K562 (cell line): ENCODE data around the gene PHF19. TPM values are rescaled to one million over a fixed set of nuclear protein-coding genes. Genes with fewer than 3 reads are reported as not detected.
A peak's percentile ranks its signal among the peaks of the same experiment; 100 is the strongest.

ENCODE experiments used
- ARID1B ChIP-seq: fragments of 450-650 bp; IDR thresholded peaks from 2 replicates; pipeline ENCODE4 v1.6.1; 2016; ENCODE audit warnings: antibody characterized with exemption, mild to moderate bottlenecking, inconsistent platforms
- ATF7 ChIP-seq: fragments of 450-650 bp; IDR thresholded peaks from 2 replicates; pipeline ENCODE4 v1.7.1; 2014; ENCODE audit warnings: mild to moderate bottlenecking, moderate library complexity
- CEBPG ChIP-seq, 3 experiments: fragments of 200-800 bp in 1 of 3; sonication (Bioruptor generic) in 1 of 3; sonication (generic) in 1 of 3; formaldehyde crosslinking in 1 of 3; IDR thresholded peaks in 2 of 3; conservative IDR thresholded peaks in 1 of 3; 2 replicates each; pipeline versions ENCODE4 v1.6.1 to v1.8.0; 2016 to 2022; ENCODE audit warnings: missing compliant biosample characterization in 2 of 3, missing genetic modification characterization in 2 of 3, mild to moderate bottlenecking in 1 of 3, missing genetic modification reagents in 1 of 3
- EHMT2 ChIP-seq: fragments of 450-650 bp; IDR thresholded peaks from 2 replicates; pipeline ENCODE4 v1.6.1; 2018; ENCODE audit warnings: antibody characterized with exemption
- KLF16 ChIP-seq: IDR thresholded peaks from 2 replicates; pipeline ENCODE4 v1.6.1; 2016; ENCODE audit warnings: antibody characterized with exemption
- MCM2 ChIP-seq: fragments of 450-650 bp; IDR thresholded peaks from 2 replicates; pipeline ENCODE4 v1.6.1; 2017; ENCODE audit warnings: low read depth, mild to moderate bottlenecking
- NR2C2 ChIP-seq, 2 experiments: fragments of 200-800 bp in 1 of 2; sonication (Bioruptor generic) in 1 of 2; sonication (generic) in 1 of 2; formaldehyde crosslinking in 1 of 2; IDR thresholded peaks; 2 replicates each; pipeline versions ENCODE4 v1.6.1 to v1.8.0; 2016 to 2022; ENCODE audit warnings: mild to moderate bottlenecking in 1 of 2, missing compliant biosample characterization in 1 of 2, missing genetic modification characterization in 1 of 2, missing genetic modification reagents in 1 of 2
- PTTG1 ChIP-seq: fragments of 450-650 bp; IDR thresholded peaks from 2 replicates; pipeline ENCODE4 v1.6.1; 2016; ENCODE audit warnings: low read depth, mild to moderate bottlenecking, missing genetic modification characterization, missing compliant biosample characterization
- ZBED1 ChIP-seq: IDR thresholded peaks from 2 replicates; pipeline ENCODE4 v1.6.1; 2014
- ZNF143 ChIP-seq: sonication (generic); formaldehyde crosslinking; IDR thresholded peaks from 2 replicates; pipeline ENCODE4 v1.9.0; 2022; ENCODE audit warnings: mild to moderate bottlenecking, missing genetic modification reagents
- ZNF212 ChIP-seq: fragments of 450-650 bp; formaldehyde crosslinking; IDR thresholded peaks from 2 replicates; pipeline ENCODE4 v1.4.0; 2020; ENCODE audit warnings: mild to moderate bottlenecking
- polyA plus RNA-seq, 8 experiments: library from polyadenylated mRNA; depleted of rRNA in 4 of 8; stranded (reverse) in 5 of 8; unstranded in 3 of 8; fragments of >200 nt; fragmentation: Nextera tagmentation in 2 of 8; fragmentation: Illumina TruSeq in 1 of 8; extraction: Ambion mirVana in 2 of 8; extraction: Trizol in 1 of 8; gene quantifications; 2 replicates each; pipeline versions ENCODE4 v1.2.1 to v1.2.3, GENCODE V29; 2011 to 2014; ENCODE audit warnings: inconsistent platforms in 1 of 8, missing spikeins in 1 of 8
- total RNA-seq, 7 experiments: library from RNA; depleted of rRNA in 6 of 7; stranded (reverse); fragments of >200 nt in 6 of 7; fragmentation: Illumina TruSeq in 2 of 7; extraction: Trizol in 2 of 7; gene quantifications; 2 replicates each; pipeline versions ENCODE4 v1.2.1 to v1.2.3, GENCODE V29; 2011 to 2021; ENCODE audit warnings: low replicate concordance in 1 of 7
- TF ChIP-seq, protein P1 (sequence below): fragments of 250-450 bp; sonication (Bioruptor Pico); IDR thresholded peaks from 2 replicates; pipeline ENCODE4 v1.4.0; 2020; ENCODE audit warnings: mild to moderate bottlenecking, moderate library complexity
- TF ChIP-seq, protein P2 (sequence below): fragments of 250-450 bp; sonication (Bioruptor Pico); IDR thresholded peaks from 2 replicates; pipeline ENCODE4 v1.9.0; 2021; ENCODE audit warnings: mild to moderate bottlenecking, inconsistent platforms
- TF ChIP-seq, protein P3 (sequence below), 2 experiments: IDR thresholded peaks; 2 replicates each; pipeline ENCODE4 v1.6.1; 2011; ENCODE audit warnings: borderline replicate concordance in 1 of 2, control low read depth in 1 of 2, low read depth in 1 of 2, low read length in 1 of 2, mild to moderate bottlenecking in 1 of 2, mixed read lengths in 1 of 2, moderate library complexity in 1 of 2; ENCODE audit not compliant: insufficient read depth in 1 of 2, insufficient read length in 1 of 2, poor library complexity in 1 of 2, severe bottlenecking in 1 of 2; ENCODE audit errors: extremely low read depth in 1 of 2
- TF ChIP-seq, protein P4 (sequence below): fragments of 450-650 bp; formaldehyde crosslinking; IDR thresholded peaks from 2 replicates; pipeline ENCODE4 v1.4.0; 2020; ENCODE audit warnings: mild to moderate bottlenecking
- TF ChIP-seq, protein P5 (sequence below): fragments of 450-650 bp; formaldehyde crosslinking; IDR thresholded peaks from 2 replicates; pipeline ENCODE4 v1.4.0; 2020; ENCODE audit warnings: mild to moderate bottlenecking, moderate library complexity

PHF19 gene
- total and polyA plus RNA-seq, 9 of the 15 experiments (the other 6 are each of a cell fraction or from before 2014, with no cell fraction given) = 95.8 to 403 (median 255) TPM

DNA sequence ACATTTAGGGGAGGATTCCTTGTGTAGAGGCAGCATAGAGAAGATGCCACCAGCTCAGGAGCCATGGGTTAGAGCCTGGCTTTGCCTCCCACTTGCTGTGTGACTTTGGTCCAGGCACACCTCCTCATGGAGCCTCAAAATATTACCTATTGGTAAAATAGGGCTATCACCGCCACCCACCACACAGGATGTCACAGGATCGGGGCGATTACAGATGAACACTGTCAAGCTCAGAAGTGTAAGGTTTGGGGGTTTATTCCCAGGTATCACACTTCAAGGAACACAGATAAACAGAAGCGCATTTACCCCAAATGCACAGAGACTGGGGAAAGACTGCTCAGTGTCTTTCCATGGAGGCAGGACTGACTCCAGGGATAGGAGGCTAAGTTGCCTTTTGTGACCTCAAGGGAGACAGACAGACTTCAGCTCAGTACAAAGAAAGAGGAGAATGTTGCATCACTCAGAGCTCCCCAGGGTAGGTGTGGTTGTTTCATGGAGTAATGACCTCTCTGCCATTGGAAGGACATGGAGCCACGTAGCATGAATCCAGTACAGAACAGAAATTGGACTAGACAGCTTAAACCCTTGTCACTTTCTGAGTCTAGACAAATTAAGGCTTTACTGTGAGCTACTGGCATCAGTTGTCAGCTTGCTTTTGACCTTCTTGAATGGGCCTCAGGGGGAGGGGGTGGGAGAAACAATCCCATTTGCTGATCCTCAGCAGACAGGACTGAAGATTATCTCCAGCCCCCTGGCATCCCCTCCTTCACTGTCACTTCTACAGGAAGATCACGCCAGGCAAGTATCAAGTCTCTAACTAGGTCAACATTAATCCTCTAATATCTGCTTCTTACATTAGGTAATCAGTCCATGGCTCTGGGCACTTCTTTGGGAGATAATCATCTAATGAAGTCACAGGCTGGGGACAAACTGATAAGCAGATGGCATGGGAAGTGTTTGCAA lies 43.1 kb upstream of the PHF19 start (continued):
- TF ChIP-seq, protein P1, sequence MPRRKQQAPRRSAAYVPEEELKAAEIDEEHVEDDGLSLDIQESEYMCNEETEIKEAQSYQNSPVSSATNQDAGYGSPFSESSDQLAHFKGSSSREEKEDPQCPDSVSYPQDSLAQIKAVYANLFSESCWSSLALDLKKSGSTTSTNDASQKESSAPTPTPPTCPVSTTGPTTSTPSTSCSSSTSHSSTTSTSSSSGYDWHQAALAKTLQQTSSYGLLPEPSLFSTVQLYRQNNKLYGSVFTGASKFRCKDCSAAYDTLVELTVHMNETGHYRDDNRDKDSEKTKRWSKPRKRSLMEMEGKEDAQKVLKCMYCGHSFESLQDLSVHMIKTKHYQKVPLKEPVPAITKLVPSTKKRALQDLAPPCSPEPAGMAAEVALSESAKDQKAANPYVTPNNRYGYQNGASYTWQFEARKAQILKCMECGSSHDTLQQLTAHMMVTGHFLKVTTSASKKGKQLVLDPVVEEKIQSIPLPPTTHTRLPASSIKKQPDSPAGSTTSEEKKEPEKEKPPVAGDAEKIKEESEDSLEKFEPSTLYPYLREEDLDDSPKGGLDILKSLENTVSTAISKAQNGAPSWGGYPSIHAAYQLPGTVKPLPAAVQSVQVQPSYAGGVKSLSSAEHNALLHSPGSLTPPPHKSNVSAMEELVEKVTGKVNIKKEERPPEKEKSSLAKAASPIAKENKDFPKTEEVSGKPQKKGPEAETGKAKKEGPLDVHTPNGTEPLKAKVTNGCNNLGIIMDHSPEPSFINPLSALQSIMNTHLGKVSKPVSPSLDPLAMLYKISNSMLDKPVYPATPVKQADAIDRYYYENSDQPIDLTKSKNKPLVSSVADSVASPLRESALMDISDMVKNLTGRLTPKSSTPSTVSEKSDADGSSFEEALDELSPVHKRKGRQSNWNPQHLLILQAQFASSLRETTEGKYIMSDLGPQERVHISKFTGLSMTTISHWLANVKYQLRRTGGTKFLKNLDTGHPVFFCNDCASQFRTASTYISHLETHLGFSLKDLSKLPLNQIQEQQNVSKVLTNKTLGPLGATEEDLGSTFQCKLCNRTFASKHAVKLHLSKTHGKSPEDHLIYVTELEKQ = no peak
- 0 out of 2 replicates have a peak, but pooled peaks have one; percentile 10 for TF ChIP-seq ARID1B
- peak; percentile 28; the same call in 1 of the 2 replicates for TF ChIP-seq ATF7
- TF ChIP-seq CEBPG (CRISPR knock-in tag; IDR thresholded peaks at IDR 0.05) = peak; percentile 87
- peak; percentile 75 to 92 for TF ChIP-seq CEBPG (tag; conservative IDR thresholded peaks at IDR 0.05 in 1 of 2, IDR thresholded peaks at IDR 0.05 in 1 of 2)
- TF ChIP-seq, protein P2, sequence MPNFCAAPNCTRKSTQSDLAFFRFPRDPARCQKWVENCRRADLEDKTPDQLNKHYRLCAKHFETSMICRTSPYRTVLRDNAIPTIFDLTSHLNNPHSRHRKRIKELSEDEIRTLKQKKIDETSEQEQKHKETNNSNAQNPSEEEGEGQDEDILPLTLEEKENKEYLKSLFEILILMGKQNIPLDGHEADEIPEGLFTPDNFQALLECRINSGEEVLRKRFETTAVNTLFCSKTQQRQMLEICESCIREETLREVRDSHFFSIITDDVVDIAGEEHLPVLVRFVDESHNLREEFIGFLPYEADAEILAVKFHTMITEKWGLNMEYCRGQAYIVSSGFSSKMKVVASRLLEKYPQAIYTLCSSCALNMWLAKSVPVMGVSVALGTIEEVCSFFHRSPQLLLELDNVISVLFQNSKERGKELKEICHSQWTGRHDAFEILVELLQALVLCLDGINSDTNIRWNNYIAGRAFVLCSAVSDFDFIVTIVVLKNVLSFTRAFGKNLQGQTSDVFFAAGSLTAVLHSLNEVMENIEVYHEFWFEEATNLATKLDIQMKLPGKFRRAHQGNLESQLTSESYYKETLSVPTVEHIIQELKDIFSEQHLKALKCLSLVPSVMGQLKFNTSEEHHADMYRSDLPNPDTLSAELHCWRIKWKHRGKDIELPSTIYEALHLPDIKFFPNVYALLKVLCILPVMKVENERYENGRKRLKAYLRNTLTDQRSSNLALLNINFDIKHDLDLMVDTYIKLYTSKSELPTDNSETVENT (CRISPR knock-in tag) = no peak
- no peak for TF ChIP-seq PTTG1 (tag)
- TF ChIP-seq MCM2 = no peak
- no peak for TF ChIP-seq EHMT2
- TF ChIP-seq ZNF143 (CRISPR knock-in tag) = no peak
- TF ChIP-seq, protein P3, sequence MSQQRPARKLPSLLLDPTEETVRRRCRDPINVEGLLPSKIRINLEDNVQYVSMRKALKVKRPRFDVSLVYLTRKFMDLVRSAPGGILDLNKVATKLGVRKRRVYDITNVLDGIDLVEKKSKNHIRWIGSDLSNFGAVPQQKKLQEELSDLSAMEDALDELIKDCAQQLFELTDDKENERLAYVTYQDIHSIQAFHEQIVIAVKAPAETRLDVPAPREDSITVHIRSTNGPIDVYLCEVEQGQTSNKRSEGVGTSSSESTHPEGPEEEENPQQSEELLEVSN (IDR thresholded peaks at IDR 0.05; ENCODE audit: borderline replicate concordance in 1 of 2, extremely low read depth in 1 of 2, insufficient read depth in 1 of 2, insufficient read length in 1 of 2, low read depth in 1 of 2, low read length in 1 of 2, poor library complexity in 1 of 2, severe bottlenecking in 1 of 2) = no peak
- no peak for TF ChIP-seq NR2C2 (CRISPR knock-in tag; IDR thresholded peaks at IDR 0.05)
- 0 out of 2 replicates have a peak, but pooled peaks have one; percentile 19 for TF ChIP-seq NR2C2 (tag; IDR thresholded peaks at IDR 0.05)
- TF ChIP-seq, protein P4, sequence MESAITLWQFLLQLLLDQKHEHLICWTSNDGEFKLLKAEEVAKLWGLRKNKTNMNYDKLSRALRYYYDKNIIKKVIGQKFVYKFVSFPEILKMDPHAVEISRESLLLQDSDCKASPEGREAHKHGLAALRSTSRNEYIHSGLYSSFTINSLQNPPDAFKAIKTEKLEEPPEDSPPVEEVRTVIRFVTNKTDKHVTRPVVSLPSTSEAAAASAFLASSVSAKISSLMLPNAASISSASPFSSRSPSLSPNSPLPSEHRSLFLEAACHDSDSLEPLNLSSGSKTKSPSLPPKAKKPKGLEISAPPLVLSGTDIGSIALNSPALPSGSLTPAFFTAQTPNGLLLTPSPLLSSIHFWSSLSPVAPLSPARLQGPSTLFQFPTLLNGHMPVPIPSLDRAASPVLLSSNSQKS (CRISPR knock-in tag) = no peak
- TF ChIP-seq ZNF212 (CRISPR knock-in tag) = no peak
- TF ChIP-seq ZBED1 = no peak
- TF ChIP-seq, protein P5, sequence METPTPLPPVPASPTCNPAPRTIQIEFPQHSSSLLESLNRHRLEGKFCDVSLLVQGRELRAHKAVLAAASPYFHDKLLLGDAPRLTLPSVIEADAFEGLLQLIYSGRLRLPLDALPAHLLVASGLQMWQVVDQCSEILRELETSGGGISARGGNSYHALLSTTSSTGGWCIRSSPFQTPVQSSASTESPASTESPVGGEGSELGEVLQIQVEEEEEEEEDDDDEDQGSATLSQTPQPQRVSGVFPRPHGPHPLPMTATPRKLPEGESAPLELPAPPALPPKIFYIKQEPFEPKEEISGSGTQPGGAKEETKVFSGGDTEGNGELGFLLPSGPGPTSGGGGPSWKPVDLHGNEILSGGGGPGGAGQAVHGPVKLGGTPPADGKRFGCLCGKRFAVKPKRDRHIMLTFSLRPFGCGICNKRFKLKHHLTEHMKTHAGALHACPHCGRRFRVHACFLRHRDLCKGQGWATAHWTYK (CRISPR knock-in tag) = no peak
- no peak for TF ChIP-seq KLF16
